Kidney (tissue), 14 donors: Measurements from ENCODE around the gene FFAR1. TPM values are rescaled to one million over a fixed set of nuclear protein-coding genes. Genes with fewer than 3 reads are reported as not detected.
"Not testable (repeated sequence)": the region's sequence is repeated elsewhere in the genome, so short reads cannot be mapped to it uniquely, and the experiment has no call there.

Experiments
- DNase-seq, 5 donors: peaks; one replicate each; pipeline ENCODE4 v3.0.0-alpha.2; 2013 to 2020
- FAIRE-seq: peaks from 2 replicates; lab custom pipeline; 2012; peaks lifted over from hg19 to GRCh38; lab: Jason Lieb, UNC
- H3K27ac ChIP-seq, 2 donors: one replicate each; pipeline ENCODE4 v1.7.0; 2013; ENCODE audit warnings: low read depth in 2 of 2, low read length in 2 of 2, inconsistent platforms in 1 of 2
- H3K27me3 ChIP-seq: one replicate; pipeline ENCODE4 v1.7.1; 2013; ENCODE audit warnings: low read length, inconsistent platforms; ENCODE audit not compliant: control insufficient read depth, insufficient read depth
- H3K36me3 ChIP-seq, 3 donors: one replicate each; pipeline versions ENCODE4 v1.7.0 to v1.7.1; 2013; ENCODE audit warnings: low read length in 3 of 3, control low read depth in 1 of 3, inconsistent platforms in 1 of 3; ENCODE audit not compliant: insufficient read depth in 3 of 3, control insufficient read depth in 2 of 3
- H3K4me1 ChIP-seq, 3 donors: one replicate each; pipeline versions ENCODE4 v1.7.0 to v1.7.1; 2013; ENCODE audit warnings: low read length in 3 of 3, inconsistent platforms in 1 of 3, low read depth in 1 of 3; ENCODE audit not compliant: control insufficient read depth in 2 of 3, insufficient read depth in 2 of 3
- H3K4me3 ChIP-seq, 3 donors: one replicate each; pipeline versions ENCODE4 v1.7.0 to v1.8.1; 2013; ENCODE audit warnings: low read length in 3 of 3, control low read depth in 1 of 3, inconsistent platforms in 1 of 3
- H3K9ac ChIP-seq, 3 donors: one replicate each; pipeline versions ENCODE4 v1.7.0 to v1.7.1; 2013; ENCODE audit warnings: low read length in 3 of 3, control low read depth in 1 of 3, inconsistent platforms in 1 of 3
- H3K9me3 ChIP-seq, 3 donors: one replicate each; pipeline versions ENCODE4 v1.7.0 to v1.7.1; 2013; ENCODE audit warnings: low read length in 3 of 3, control low read depth in 1 of 3, inconsistent platforms in 1 of 3; ENCODE audit not compliant: control insufficient read depth in 2 of 3, insufficient read depth in 1 of 3
- intact Hi-C: fragments of 100-400 bp; cut with DNase I; formaldehyde crosslinking; loops from one replicate; pipeline ENCODE4 v1.11.1; 2022
- polyA plus RNA-seq: library from polyadenylated mRNA; stranded (reverse); fragments of 350-450 nt; fragmentation: Illumina TruSeq; extraction: RNeasy Lipid Tissue Mini Kit (QIAGEN cat#74804); gene quantifications from one replicate; pipeline ENCODE4 v1.2.3, GENCODE V29; 2014; ENCODE audit warnings: low read depth, low replicate concordance; ENCODE audit not compliant: insufficient read depth
- total RNA-seq: library from RNA; stranded (reverse); fragmentation: NEBNext Ultra II Directional; extraction: Animal tissue kit (Norgen Biotek cat#: 25700); gene quantifications from one replicate; pipeline ENCODE4 v1.2.1, GENCODE V29; 2021
- TF ChIP-seq, protein P1 (sequence below): IDR thresholded peaks from 3 replicates; pipeline ENCODE4 v1.5.1; 2012; ENCODE audit warnings: mild to moderate bottlenecking, moderate library complexity, borderline replicate concordance; ENCODE audit not compliant: insufficient read depth; ENCODE audit errors: extremely low read depth
- donor health status: control.
- donor health status: control.
- donor health status: control.
- donor health status: control.
- donor health status: control.
- donor health status: DM: yes; HTN: yes; CAD: no.
- donor health status: Normal renal cell carcinoma (clear cell type).

The FFAR1 gene
- total and polyA plus RNA-seq, 2 donors from 2014 or later = not detected

DNA sequence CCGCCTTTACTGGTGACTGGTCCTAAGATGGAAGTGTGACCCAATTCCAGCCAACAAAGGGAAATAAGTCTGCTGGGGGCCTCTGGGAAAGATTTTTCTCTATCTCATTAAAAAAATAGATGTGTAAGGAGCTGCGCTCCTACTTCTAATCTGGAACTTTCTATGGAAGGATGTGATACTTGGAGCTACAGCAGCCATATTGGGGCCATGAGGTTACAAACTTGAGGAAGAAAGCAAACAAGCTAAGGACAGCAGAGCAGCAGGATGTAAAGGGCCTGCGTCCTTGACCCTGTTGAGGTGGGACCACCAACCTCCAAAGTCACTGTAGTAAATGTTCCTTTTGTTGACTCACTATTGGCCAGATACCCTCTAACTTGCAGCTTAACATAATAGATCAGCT lies 30.7 kb downstream of the FFAR1 start:
- intact Hi-C loops = no loop called here
- DNase-seq (no peak), FAIRE-seq (no peak)
- Histone ChIP-seq H3K9me3 (no peaks in the 10 kb centered on the region), H3K4me1 (no peaks in the 10 kb centered on the region), H3K9ac (no peak overlapping the region), H3K4me3 (no peak overlapping the region), H3K27ac (no peak overlapping the region), H3K27me3 (no peaks in the 10 kb centered on the region), H3K36me3 (no peaks in the 10 kb centered on the region)
- TF ChIP-seq, protein P1, sequence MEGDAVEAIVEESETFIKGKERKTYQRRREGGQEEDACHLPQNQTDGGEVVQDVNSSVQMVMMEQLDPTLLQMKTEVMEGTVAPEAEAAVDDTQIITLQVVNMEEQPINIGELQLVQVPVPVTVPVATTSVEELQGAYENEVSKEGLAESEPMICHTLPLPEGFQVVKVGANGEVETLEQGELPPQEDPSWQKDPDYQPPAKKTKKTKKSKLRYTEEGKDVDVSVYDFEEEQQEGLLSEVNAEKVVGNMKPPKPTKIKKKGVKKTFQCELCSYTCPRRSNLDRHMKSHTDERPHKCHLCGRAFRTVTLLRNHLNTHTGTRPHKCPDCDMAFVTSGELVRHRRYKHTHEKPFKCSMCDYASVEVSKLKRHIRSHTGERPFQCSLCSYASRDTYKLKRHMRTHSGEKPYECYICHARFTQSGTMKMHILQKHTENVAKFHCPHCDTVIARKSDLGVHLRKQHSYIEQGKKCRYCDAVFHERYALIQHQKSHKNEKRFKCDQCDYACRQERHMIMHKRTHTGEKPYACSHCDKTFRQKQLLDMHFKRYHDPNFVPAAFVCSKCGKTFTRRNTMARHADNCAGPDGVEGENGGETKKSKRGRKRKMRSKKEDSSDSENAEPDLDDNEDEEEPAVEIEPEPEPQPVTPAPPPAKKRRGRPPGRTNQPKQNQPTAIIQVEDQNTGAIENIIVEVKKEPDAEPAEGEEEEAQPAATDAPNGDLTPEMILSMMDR = no peak

GRCh38 chr19:35379545-35379944 lies 31.8 kb downstream of the FFAR1 start:
- H3K4me1 ChIP-seq, DNase-seq, H3K4me3 ChIP-seq, H3K27me3 ChIP-seq, H3K36me3 ChIP-seq, FAIRE-seq, intact Hi-C loops, H3K9ac ChIP-seq, H3K9me3 ChIP-seq, H3K27ac ChIP-seq: not testable (repeated sequence)

- no peaks in the 10 kb centered on the region for H3K27me3 ChIP-seq
- DNase-seq (no peak), FAIRE-seq (no peak)
- no peaks in the 10 kb centered on the region for H3K9me3 ChIP-seq
- intact Hi-C loops = no loop called here
- no peaks in the 10 kb centered on the region for H3K4me1 ChIP-seq
- H3K36me3 ChIP-seq = no peaks in the 10 kb centered on the region
- no peak overlapping the region for H3K9ac ChIP-seq
- no peak overlapping the region for H3K27ac ChIP-seq
- no peak overlapping the region for H3K4me3 ChIP-seq
- TF ChIP-seq, protein P1 = no peak
These were observed 32.3 kb downstream of the FFAR1 start for GRCh38 chr19:35379992-35380391.

GRCh38 chr19:35380450-35381124 lies 32.9 kb downstream of the FFAR1 start:
- H3K27me3 ChIP-seq = no peaks in the 10 kb centered on the region
- H3K9me3 ChIP-seq = no peaks in the 10 kb centered on the region
- no peak overlapping the region for H3K9ac ChIP-seq
- H3K4me3 ChIP-seq = no peak overlapping the region
- no peaks in the 10 kb centered on the region for H3K36me3 ChIP-seq
- DNase-seq (no peak), FAIRE-seq (no peak)
- no peak overlapping the region for H3K27ac ChIP-seq
- no peaks in the 10 kb centered on the region for H3K4me1 ChIP-seq
- TF ChIP-seq, protein P1 = no peak
- intact Hi-C loops = no loop called here
